ENCODE data around the gene ADRB1. TPM values are rescaled to one million over a fixed set of nuclear protein-coding genes. Genes with fewer than 3 reads are reported as not detected.
A peak's percentile ranks its signal among the peaks of the same experiment; 100 is the strongest.

ADRB1 gene
- total and polyA plus RNA-seq, 2 experiments from 2014 or later, result 0.23 to 0.24 TPM

- TF ChIP-seq, protein P1, sequence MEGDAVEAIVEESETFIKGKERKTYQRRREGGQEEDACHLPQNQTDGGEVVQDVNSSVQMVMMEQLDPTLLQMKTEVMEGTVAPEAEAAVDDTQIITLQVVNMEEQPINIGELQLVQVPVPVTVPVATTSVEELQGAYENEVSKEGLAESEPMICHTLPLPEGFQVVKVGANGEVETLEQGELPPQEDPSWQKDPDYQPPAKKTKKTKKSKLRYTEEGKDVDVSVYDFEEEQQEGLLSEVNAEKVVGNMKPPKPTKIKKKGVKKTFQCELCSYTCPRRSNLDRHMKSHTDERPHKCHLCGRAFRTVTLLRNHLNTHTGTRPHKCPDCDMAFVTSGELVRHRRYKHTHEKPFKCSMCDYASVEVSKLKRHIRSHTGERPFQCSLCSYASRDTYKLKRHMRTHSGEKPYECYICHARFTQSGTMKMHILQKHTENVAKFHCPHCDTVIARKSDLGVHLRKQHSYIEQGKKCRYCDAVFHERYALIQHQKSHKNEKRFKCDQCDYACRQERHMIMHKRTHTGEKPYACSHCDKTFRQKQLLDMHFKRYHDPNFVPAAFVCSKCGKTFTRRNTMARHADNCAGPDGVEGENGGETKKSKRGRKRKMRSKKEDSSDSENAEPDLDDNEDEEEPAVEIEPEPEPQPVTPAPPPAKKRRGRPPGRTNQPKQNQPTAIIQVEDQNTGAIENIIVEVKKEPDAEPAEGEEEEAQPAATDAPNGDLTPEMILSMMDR (conservative IDR thresholded peaks at IDR 0.05; ENCODE audit: low read depth in 2 of 2), result no peak
- TF ChIP-seq ZNF462 (CRISPR knock-in tag; IDR thresholded peaks at IDR 0.05), result no peak
- TF ChIP-seq EZH2phosphoT487 (IDR thresholded peaks at IDR 0.05; ENCODE audit: unreplicated experiment), result no peak
- no peak for TF ChIP-seq POLR2AphosphoS5 (IDR thresholded peaks at IDR 0.05; ENCODE audit: low read depth)
- TF ChIP-seq EZH2 (IDR thresholded peaks at IDR 0.05; ENCODE audit: low read depth, unreplicated experiment), result no peak
Observed at GRCh38 chr10:114038819-114039218, 4.8 kb upstream of the ADRB1 start (continued).

DNA sequence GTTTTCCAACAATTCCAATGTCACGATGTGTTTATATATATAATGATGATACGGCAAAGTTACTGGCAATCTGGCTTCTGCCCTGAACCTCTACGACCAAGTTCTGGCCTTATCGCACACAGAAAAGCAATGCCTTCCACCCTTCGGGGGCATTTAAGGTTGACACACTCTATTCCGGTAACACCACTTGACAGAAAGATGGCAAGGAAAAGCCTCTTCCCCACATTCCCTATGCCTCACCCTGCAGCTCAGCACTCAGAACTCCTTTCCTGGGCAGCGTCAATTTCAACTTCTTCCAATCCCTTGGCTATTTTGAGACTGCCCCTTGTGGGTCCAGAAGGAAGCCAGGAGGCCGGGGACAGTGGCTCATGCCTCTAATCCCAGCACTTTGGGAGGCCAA, 2.5 kb upstream of the ADRB1 start:
- Mint-ChIP-seq H3K36me3 (ENCODE audit: low read depth) (no peaks in the 10 kb centered on the region; the same call in 2 of the 3 replicates), H3K27me3 (ENCODE audit: insufficient read depth, low read depth, poor library complexity) (peaks cover 43% of the 10 kb centered on the region), H3K9me3 (peaks cover 4% of the 10 kb centered on the region; the same call in 1 of the 3 replicates), H3K4me3 (no peak overlapping the region), H3K4me1 (peaks cover 11% of the 10 kb centered on the region), H3K27ac (no peak overlapping the region)
- no peak overlapping the region for H2AFZ ChIP-seq
- H3F3A ChIP-seq (replicated peaks; ENCODE audit: low read depth), result no peaks in the 10 kb centered on the region
- H3K4me3 ChIP-seq, result no peak overlapping the region
- peak; percentile 29 for TF ChIP-seq JUNB (IDR thresholded peaks at IDR 0.05; ENCODE audit: unreplicated experiment)
- TF ChIP-seq, protein P1 (conservative IDR thresholded peaks at IDR 0.05; ENCODE audit: low read depth in 2 of 2), result no peak
- peaks cover 4% of the 10 kb centered on the region for H4K20me1 ChIP-seq (replicated peaks; ENCODE audit: insufficient read depth)
- ATAC-seq (no peak), DNase-seq (ENCODE audit: low spot score) (no peak)
- no peak overlapping the region for H3K4me2 ChIP-seq
- H3K79me2 ChIP-seq (replicated peaks; ENCODE audit: insufficient read depth), result no peaks in the 10 kb centered on the region
- H3K27me3 ChIP-seq (ENCODE audit: insufficient read depth), result peaks cover 60% of the 10 kb centered on the region
- H3K27ac ChIP-seq (ENCODE audit: low read depth), result no peak overlapping the region
- peaks cover 6% of the 10 kb centered on the region; the same call in 1 of the 2 replicates for H3K4me1 ChIP-seq (ENCODE audit: insufficient read depth)
- H3K9me2 ChIP-seq (ENCODE audit: insufficient read depth), result no peaks in the 10 kb centered on the region
- H3K36me3 ChIP-seq (ENCODE audit: insufficient read depth), result no peaks in the 10 kb centered on the region
